Vagina (tissue), 2 donors: ENCODE data around the gene PIP4K2A.
"Not testable (repeated sequence)": the region's sequence is repeated elsewhere in the genome, so short reads cannot be mapped to it uniquely, and the experiment has no call there.

Source experiments
- CTCF ChIP-seq, 3 experiments: fragments of 450-650 bp in 2 of 3; fragments of 200-600 bp in 1 of 3; sonication (generic) in 1 of 3; IDR thresholded peaks; one replicate each; pipeline ENCODE4 v1.5.1; 2017 to 2019; ENCODE audit warnings: antibody characterized with exemption in 3 of 3, mild to moderate bottlenecking in 2 of 3, moderate library complexity in 2 of 3
- POLR2A ChIP-seq, 2 donors: fragments of 450-650 bp; IDR thresholded peaks; one replicate each; pipeline ENCODE4 v1.6.1; 2017; ENCODE audit warnings: antibody characterized with exemption in 2 of 2, mild to moderate bottlenecking in 2 of 2, moderate library complexity in 2 of 2
- POLR2AphosphoS5 ChIP-seq, 2 donors: sonication (generic); formaldehyde crosslinking; IDR thresholded peaks; one replicate each; pipeline ENCODE4 v1.9.0; 2017; ENCODE audit warnings: antibody characterized with exemption in 2 of 2, mild to moderate bottlenecking in 2 of 2, low read depth in 1 of 2; ENCODE audit not compliant: insufficient read depth in 1 of 2

- not testable (repeated sequence) for TF ChIP-seq POLR2A (IDR thresholded peaks at IDR 0.05); POLR2AphosphoS5 (IDR thresholded peaks at IDR 0.05; ENCODE audit: insufficient read depth in 1 of 2, low read depth in 1 of 2); CTCF (IDR thresholded peaks at IDR 0.05)
Observed at GRCh38 chr10:22744858-22745257, 30.5 kb upstream of the PIP4K2A start.
